Neural cell (in vitro differentiated cells): ENCODE results near the gene PHACTR1.

Experiments used
- EZH2 ChIP-seq: fragments of 200-600, 300-800 bp; shearing (Covaris generic), sonication (generic); IDR thresholded peaks from 2 replicates; pipeline ENCODE4 v1.6.1; 2014; ENCODE audit warnings: antibody characterized with exemption, low read length, borderline replicate concordance, mild to moderate bottlenecking; ENCODE audit not compliant: insufficient read depth, poor library complexity, severe bottlenecking
- TF ChIP-seq, protein P1 (sequence below): fragments of 450-650 bp; IDR thresholded peaks from 2 replicates; pipeline ENCODE4 v1.5.1; 2014; ENCODE audit warnings: antibody characterized with exemption, mild to moderate bottlenecking, moderate library complexity; ENCODE audit not compliant: poor library complexity, severe bottlenecking
- TF ChIP-seq, protein P2 (sequence below): IDR thresholded peaks from 2 replicates; pipeline ENCODE4 v1.6.1; 2012; ENCODE audit warnings: borderline replicate concordance

DNA sequence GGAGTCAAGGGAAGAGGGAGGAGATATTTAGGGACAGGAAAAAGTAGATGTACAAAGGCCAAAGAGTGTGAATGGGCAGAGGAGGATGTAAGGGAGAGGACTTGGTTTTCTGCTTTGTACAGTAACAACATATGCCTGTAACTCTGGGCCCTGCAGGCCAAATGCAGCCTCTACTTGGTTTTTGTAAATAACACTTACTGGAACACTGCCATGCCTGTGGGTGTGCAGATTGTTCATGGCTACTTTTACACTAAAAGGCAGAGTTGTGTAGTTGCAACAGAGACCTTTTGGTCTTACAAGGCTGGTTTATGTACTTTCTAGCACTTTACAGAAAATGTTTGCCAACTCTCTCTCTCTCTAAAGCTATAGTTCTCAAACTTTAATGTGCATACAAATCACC lies 157.1 kb downstream of the PHACTR1 start:
- TF ChIP-seq, protein P1, sequence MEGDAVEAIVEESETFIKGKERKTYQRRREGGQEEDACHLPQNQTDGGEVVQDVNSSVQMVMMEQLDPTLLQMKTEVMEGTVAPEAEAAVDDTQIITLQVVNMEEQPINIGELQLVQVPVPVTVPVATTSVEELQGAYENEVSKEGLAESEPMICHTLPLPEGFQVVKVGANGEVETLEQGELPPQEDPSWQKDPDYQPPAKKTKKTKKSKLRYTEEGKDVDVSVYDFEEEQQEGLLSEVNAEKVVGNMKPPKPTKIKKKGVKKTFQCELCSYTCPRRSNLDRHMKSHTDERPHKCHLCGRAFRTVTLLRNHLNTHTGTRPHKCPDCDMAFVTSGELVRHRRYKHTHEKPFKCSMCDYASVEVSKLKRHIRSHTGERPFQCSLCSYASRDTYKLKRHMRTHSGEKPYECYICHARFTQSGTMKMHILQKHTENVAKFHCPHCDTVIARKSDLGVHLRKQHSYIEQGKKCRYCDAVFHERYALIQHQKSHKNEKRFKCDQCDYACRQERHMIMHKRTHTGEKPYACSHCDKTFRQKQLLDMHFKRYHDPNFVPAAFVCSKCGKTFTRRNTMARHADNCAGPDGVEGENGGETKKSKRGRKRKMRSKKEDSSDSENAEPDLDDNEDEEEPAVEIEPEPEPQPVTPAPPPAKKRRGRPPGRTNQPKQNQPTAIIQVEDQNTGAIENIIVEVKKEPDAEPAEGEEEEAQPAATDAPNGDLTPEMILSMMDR = no peak
- TF ChIP-seq, protein P2, sequence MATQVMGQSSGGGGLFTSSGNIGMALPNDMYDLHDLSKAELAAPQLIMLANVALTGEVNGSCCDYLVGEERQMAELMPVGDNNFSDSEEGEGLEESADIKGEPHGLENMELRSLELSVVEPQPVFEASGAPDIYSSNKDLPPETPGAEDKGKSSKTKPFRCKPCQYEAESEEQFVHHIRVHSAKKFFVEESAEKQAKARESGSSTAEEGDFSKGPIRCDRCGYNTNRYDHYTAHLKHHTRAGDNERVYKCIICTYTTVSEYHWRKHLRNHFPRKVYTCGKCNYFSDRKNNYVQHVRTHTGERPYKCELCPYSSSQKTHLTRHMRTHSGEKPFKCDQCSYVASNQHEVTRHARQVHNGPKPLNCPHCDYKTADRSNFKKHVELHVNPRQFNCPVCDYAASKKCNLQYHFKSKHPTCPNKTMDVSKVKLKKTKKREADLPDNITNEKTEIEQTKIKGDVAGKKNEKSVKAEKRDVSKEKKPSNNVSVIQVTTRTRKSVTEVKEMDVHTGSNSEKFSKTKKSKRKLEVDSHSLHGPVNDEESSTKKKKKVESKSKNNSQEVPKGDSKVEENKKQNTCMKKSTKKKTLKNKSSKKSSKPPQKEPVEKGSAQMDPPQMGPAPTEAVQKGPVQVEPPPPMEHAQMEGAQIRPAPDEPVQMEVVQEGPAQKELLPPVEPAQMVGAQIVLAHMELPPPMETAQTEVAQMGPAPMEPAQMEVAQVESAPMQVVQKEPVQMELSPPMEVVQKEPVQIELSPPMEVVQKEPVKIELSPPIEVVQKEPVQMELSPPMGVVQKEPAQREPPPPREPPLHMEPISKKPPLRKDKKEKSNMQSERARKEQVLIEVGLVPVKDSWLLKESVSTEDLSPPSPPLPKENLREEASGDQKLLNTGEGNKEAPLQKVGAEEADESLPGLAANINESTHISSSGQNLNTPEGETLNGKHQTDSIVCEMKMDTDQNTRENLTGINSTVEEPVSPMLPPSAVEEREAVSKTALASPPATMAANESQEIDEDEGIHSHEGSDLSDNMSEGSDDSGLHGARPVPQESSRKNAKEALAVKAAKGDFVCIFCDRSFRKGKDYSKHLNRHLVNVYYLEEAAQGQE = no peak
- no peak for TF ChIP-seq EZH2
